ENCODE results near the gene ATP11B. TPM values are rescaled to one million over a fixed set of nuclear protein-coding genes. Genes with fewer than 3 reads are reported as not detected.

Gene ATP11B
- total RNA-seq, 3 donors from 2014 or later (not counting 1 experiment from before 2014, with no cell fraction given) = 157 to 174 (median 172) TPM

DNA sequence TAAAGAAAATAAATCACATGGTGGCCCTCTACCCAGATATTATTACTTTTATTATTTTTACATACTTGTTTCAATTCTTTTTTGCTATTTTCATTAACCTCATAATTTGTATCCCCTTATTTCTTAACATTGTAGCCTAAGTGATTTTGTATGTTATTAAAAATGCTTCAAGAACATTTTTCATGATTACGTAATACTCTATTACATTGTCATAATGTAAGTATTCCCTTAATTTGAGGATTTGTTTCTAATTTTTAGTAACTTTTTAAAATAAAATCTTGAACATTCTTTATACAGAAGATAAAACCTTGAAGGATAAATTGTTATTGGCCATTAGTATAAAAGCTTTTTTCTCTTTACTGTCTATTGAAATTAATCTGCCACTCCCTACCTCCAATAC lies 98.1 kb downstream of the ATP11B start:
- Mint-ChIP-seq H3K9me3 (no peaks in the 10 kb centered on the region), H3K4me1 (peaks cover 14 to 22% of the 10 kb centered on the region in 2 donors), H3K27ac (peak overlapping the region; percentile 48 to 52), H3K4me3 (no peak overlapping the region), H3K36me3 (peaks cover 7% of the 10 kb centered on the region), H3K27me3 (ENCODE audit: low read depth in 2 of 2) (no peaks in the 10 kb centered on the region)
- Histone ChIP-seq H3K36me3 (ENCODE audit: control insufficient read depth, insufficient read depth, low read length) (peaks cover 49% of the 10 kb centered on the region), H3K4me3 (ENCODE audit: low read length) (no peak overlapping the region), H3K27me3 (ENCODE audit: control insufficient read depth, insufficient read depth, low read length) (no peaks in the 10 kb centered on the region), H3K4me1 (ENCODE audit: control insufficient read depth, insufficient read depth, low read length) (no peaks in the 10 kb centered on the region), H3K27ac (ENCODE audit: low read length) (no peak overlapping the region), H3K9me3 (ENCODE audit: control insufficient read depth, insufficient read depth, low read length) (no peaks in the 10 kb centered on the region)
- no CpG with 5 or more reads among the region's 1 CpG for WGBS (ENCODE audit: insufficient coverage)
- no peak for DNase-seq
- ATAC-seq = no peak
- intact Hi-C loops (cut with micrococcal nuclease) = no loop called here
- TF ChIP-seq, protein P1, sequence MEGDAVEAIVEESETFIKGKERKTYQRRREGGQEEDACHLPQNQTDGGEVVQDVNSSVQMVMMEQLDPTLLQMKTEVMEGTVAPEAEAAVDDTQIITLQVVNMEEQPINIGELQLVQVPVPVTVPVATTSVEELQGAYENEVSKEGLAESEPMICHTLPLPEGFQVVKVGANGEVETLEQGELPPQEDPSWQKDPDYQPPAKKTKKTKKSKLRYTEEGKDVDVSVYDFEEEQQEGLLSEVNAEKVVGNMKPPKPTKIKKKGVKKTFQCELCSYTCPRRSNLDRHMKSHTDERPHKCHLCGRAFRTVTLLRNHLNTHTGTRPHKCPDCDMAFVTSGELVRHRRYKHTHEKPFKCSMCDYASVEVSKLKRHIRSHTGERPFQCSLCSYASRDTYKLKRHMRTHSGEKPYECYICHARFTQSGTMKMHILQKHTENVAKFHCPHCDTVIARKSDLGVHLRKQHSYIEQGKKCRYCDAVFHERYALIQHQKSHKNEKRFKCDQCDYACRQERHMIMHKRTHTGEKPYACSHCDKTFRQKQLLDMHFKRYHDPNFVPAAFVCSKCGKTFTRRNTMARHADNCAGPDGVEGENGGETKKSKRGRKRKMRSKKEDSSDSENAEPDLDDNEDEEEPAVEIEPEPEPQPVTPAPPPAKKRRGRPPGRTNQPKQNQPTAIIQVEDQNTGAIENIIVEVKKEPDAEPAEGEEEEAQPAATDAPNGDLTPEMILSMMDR (IDR thresholded peaks at IDR 0.05) = no peak

DNA sequence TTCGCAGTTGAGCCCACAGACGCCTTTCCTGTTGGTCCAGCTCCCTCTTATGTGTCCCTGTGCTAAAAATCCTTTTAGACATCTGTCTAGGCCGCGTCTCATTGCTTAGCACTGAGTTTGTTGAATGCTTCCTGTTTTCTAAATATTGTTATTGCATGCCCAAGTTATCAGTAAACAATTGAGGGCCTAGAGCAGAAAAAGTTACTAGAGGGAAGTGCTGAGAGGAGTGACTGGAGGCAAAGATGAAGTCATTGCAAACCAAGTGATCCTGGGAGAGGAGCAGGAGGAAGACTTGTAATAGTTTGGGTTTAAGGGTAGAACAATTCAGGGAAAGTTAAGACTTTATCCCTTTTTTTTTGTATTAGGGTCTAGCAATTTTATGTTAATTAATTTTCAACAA lies 98.9 kb downstream of the ATP11B start:
- TF ChIP-seq, protein P1 (IDR thresholded peaks at IDR 0.05) = no peak
- no peak for DNase-seq
- no peak overlapping the region for H3K4me3 Mint-ChIP-seq
- H3K4me1 Mint-ChIP-seq = peaks cover 15 to 22% of the 10 kb centered on the region in 2 donors
- H3K27me3 Mint-ChIP-seq (ENCODE audit: low read depth in 2 of 2) = no peaks in the 10 kb centered on the region
- no peak overlapping the region for H3K4me3 ChIP-seq (ENCODE audit: low read length)
- peak overlapping the region; percentile 2 to 52 for H3K27ac Mint-ChIP-seq
- H3K9me3 Mint-ChIP-seq = no peaks in the 10 kb centered on the region
- no peak overlapping the region for H3K27ac ChIP-seq (ENCODE audit: low read length)
- intact Hi-C loops (cut with micrococcal nuclease) = no loop called here
- peaks cover 7% of the 10 kb centered on the region for H3K36me3 Mint-ChIP-seq
- H3K36me3 ChIP-seq (ENCODE audit: control insufficient read depth, insufficient read depth, low read length) = peaks cover 48% of the 10 kb centered on the region
- no peaks in the 10 kb centered on the region for H3K27me3 ChIP-seq (ENCODE audit: control insufficient read depth, insufficient read depth, low read length)
- H3K4me1 ChIP-seq (ENCODE audit: control insufficient read depth, insufficient read depth, low read length) = no peaks in the 10 kb centered on the region
- 97% methylated on average over 4 of the region's 4 CpGs for WGBS (ENCODE audit: insufficient coverage)
- no peak for ATAC-seq
- H3K9me3 ChIP-seq (ENCODE audit: control insufficient read depth, insufficient read depth, low read length) = no peaks in the 10 kb centered on the region

DNA sequence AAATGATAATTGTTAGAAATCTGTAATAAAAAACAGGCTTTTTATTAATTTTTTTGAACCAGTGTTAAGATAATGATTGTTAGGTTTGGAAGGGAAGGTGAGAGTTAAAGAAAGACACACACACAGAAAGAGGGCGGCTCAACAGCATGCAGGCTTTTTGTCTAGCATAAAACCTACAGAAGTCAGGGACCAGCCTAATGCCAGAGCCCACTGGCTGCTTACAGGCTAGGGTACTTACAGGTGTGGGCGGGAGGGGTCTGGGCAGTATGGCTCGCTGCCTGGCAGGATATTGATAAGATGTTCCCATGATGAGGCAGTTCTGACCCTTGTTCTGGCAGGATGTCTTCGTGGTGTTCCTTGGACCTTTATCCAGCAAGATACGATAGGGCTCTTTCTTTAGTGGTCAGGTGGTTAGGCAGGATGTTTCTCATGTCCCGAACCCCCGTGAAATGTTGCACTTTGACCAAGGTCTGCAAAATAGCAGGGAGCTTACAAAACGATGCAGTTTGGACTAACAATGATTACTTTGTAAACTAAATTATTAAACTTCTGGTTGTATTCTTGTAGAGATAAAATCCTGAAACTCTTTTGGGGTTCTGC lies 102.3 kb downstream of the ATP11B start:
- Mint-ChIP-seq H3K4me1 (peaks cover 11 to 19% of the 10 kb centered on the region in 2 donors), H3K9me3 (no peaks in the 10 kb centered on the region), H3K36me3 (no peaks in the 10 kb centered on the region), H3K4me3 (no peak overlapping the region), H3K27me3 (ENCODE audit: low read depth in 2 of 2) (no peaks in the 10 kb centered on the region), H3K27ac (peak overlapping the region; percentile 8 to 72)
- no peaks in the 10 kb centered on the region for H3K9me3 ChIP-seq (ENCODE audit: control insufficient read depth, insufficient read depth, low read length)
- TF ChIP-seq, protein P1 (IDR thresholded peaks at IDR 0.05) = no peak
- ATAC-seq (no peak), DNase-seq (no peak)
- intact Hi-C loops (cut with micrococcal nuclease) = no loop called here
- H3K36me3 ChIP-seq (ENCODE audit: control insufficient read depth, insufficient read depth, low read length) = peaks cover 56% of the 10 kb centered on the region
- H3K27me3 ChIP-seq (ENCODE audit: control insufficient read depth, insufficient read depth, low read length) = no peaks in the 10 kb centered on the region
- H3K27ac ChIP-seq (ENCODE audit: low read length) = no peak overlapping the region
- no peaks in the 10 kb centered on the region for H3K4me1 ChIP-seq (ENCODE audit: control insufficient read depth, insufficient read depth, low read length)
- 84% methylated on average over 8 of the region's 8 CpGs for WGBS (ENCODE audit: insufficient coverage)
- H3K4me3 ChIP-seq (ENCODE audit: low read length) = no peak overlapping the region

DNA sequence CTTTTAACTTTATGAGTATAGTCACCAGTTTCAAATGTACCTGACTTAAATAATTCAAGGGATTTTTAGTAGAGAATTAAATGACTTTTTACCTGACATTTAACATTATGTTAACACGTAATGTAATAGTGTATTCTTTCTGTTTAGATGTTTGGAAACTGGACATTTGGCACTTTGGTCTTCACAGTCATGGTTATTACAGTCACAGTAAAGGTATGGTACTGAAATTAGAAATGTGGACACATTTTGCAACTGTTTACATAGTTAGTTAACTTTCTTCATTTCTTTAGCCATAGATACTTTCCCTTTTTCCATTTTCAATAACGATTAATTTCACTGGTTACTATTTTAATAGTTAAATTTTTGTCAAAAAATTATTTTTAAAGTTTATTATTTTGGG lies 103.2 kb downstream of the ATP11B start:
- Mint-ChIP-seq H3K4me1 (peaks cover 11 to 19% of the 10 kb centered on the region in 2 donors), H3K27me3 (ENCODE audit: low read depth in 2 of 2) (no peaks in the 10 kb centered on the region), H3K27ac (peak overlapping the region; percentile 8 to 72), H3K36me3 (no peaks in the 10 kb centered on the region), H3K4me3 (no peak overlapping the region), H3K9me3 (no peaks in the 10 kb centered on the region)
- Histone ChIP-seq H3K4me1 (ENCODE audit: control insufficient read depth, insufficient read depth, low read length) (no peaks in the 10 kb centered on the region), H3K27ac (ENCODE audit: low read length) (no peak overlapping the region), H3K27me3 (ENCODE audit: control insufficient read depth, insufficient read depth, low read length) (no peaks in the 10 kb centered on the region), H3K4me3 (ENCODE audit: low read length) (no peak overlapping the region), H3K36me3 (ENCODE audit: control insufficient read depth, insufficient read depth, low read length) (peaks cover 51% of the 10 kb centered on the region), H3K9me3 (ENCODE audit: control insufficient read depth, insufficient read depth, low read length) (no peaks in the 10 kb centered on the region)
- WGBS (ENCODE audit: insufficient coverage) = no CpG with 5 or more reads among the region's 2 CpGs
- TF ChIP-seq, protein P1 (IDR thresholded peaks at IDR 0.05) = no peak
- intact Hi-C loops (cut with micrococcal nuclease) = no loop called here
- ATAC-seq (no peak), DNase-seq (no peak)

All from natural killer cell (primary cell).